ENCODE measurements around the gene TDRD5.

TDRD5 gene

GRCh38 chr1:179591592-179592580 lies at the start of gene TDRD5:
Gene TDRD5 (plus strand): TSS chr1:179591832. CDS start chr1:179592616, 784 bp downstream.
- no peak for DNase-seq (ENCODE audit: low read depth in 1 of 2, low spot score in 1 of 2)

GRCh38 chr1:179545321-179545720 lies 46.3 kb upstream of the TDRD5 start:
- no peak for DNase-seq (ENCODE audit: low read depth in 1 of 2, low spot score in 1 of 2)

- no peak for DNase-seq (ENCODE audit: low read depth in 1 of 2, low spot score in 1 of 2)
Observed at GRCh38 chr1:179547021-179547535, 44.6 kb upstream of the TDRD5 start.

GRCh38 chr1:179548666-179549367 lies 42.8 kb upstream of the TDRD5 start:
- no peak for DNase-seq (ENCODE audit: low read depth in 1 of 2, low spot score in 1 of 2)

GRCh38 chr1:179549368-179549700 lies 42.3 kb upstream of the TDRD5 start:
- no peak for DNase-seq (ENCODE audit: low read depth in 1 of 2, low spot score in 1 of 2)

GRCh38 chr1:179550746-179551682 lies 40.6 kb upstream of the TDRD5 start:
- DNase-seq (ENCODE audit: low read depth in 1 of 2, low spot score in 1 of 2) = no peak

GRCh38 chr1:179554427-179554826 lies 37.2 kb upstream of the TDRD5 start:
- DNase-seq (ENCODE audit: low read depth in 1 of 2, low spot score in 1 of 2) = no peak

- DNase-seq (ENCODE audit: low read depth in 1 of 2, low spot score in 1 of 2) = no peak
Observed at GRCh38 chr1:179558078-179558477, 33.6 kb upstream of the TDRD5 start.

GRCh38 chr1:179575497-179576314 lies 15.9 kb upstream of the TDRD5 start, which contains the start of gene NPHS2:
Gene NPHS2 (minus strand): TSS chr1:179575948. CDS start chr1:179575864, 84 bp downstream.
- no peak for DNase-seq (ENCODE audit: low read depth in 1 of 2, low spot score in 1 of 2)

- no peak for DNase-seq (ENCODE audit: low read depth in 1 of 2, low spot score in 1 of 2)
Observed at GRCh38 chr1:179576509-179576908, 15.1 kb upstream of the TDRD5 start.

- no peak for DNase-seq (ENCODE audit: low read depth in 1 of 2, low spot score in 1 of 2)
Observed at GRCh38 chr1:179583771-179584320, 7.8 kb upstream of the TDRD5 start.

- DNase-seq (ENCODE audit: low read depth in 1 of 2, low spot score in 1 of 2) = no peak
Observed at GRCh38 chr1:179586107-179586823, 5.4 kb upstream of the TDRD5 start.

- no peak for DNase-seq (ENCODE audit: low read depth in 1 of 2, low spot score in 1 of 2)
Observed at GRCh38 chr1:179587336-179587735, 4.3 kb upstream of the TDRD5 start.

GRCh38 chr1:179588425-179589024 lies 3.1 kb upstream of the TDRD5 start:
- no peak for DNase-seq (ENCODE audit: low read depth in 1 of 2, low spot score in 1 of 2)

- no peak for DNase-seq (ENCODE audit: low read depth in 1 of 2, low spot score in 1 of 2)
Observed at GRCh38 chr1:179589509-179589908, 2.1 kb upstream of the TDRD5 start.

GRCh38 chr1:179590671-179591070 lies 961 bp upstream of the TDRD5 start:
- DNase-seq (ENCODE audit: low read depth in 1 of 2, low spot score in 1 of 2) = no peak

GRCh38 chr1:179591253-179591591 lies 410 bp upstream of the TDRD5 start:
- DNase-seq (ENCODE audit: low read depth in 1 of 2, low spot score in 1 of 2) = no peak

- DNase-seq (ENCODE audit: low read depth in 1 of 2, low spot score in 1 of 2) = no peak
Observed at GRCh38 chr1:179598631-179599030, 7.0 kb downstream of the TDRD5 start.
